HEK293 (cell line): Measurements from ENCODE around the gene PATL2.

Experiments used
- GLIS1 ChIP-seq: fragments of 450-650 bp; formaldehyde crosslinking; IDR thresholded peaks from 2 replicates; pipeline ENCODE4 v1.5.1; 2016; ENCODE audit warnings: missing biosample characterization, missing genetic modification characterization
- HOXD13 ChIP-seq: sonication (generic); formaldehyde crosslinking; IDR thresholded peaks from 2 replicates; pipeline ENCODE4 v1.8.0; 2022; ENCODE audit warnings: missing genetic modification reagents, borderline replicate concordance
- IKZF3 ChIP-seq: fragments of 450-650 bp; IDR thresholded peaks from 2 replicates; pipeline ENCODE4 v1.5.0; 2018; ENCODE audit warnings: missing biosample characterization, mild to moderate bottlenecking, missing genetic modification characterization, moderate library complexity
- KLF7 ChIP-seq: fragments of 450-650 bp; formaldehyde crosslinking; IDR thresholded peaks from 2 replicates; pipeline ENCODE4 v1.5.1; 2016; ENCODE audit warnings: missing biosample characterization, missing genetic modification characterization, borderline replicate concordance
- MEIS1 ChIP-seq: sonication (generic); formaldehyde crosslinking; IDR thresholded peaks from 2 replicates; pipeline ENCODE4 v1.8.1; 2022; ENCODE audit warnings: missing genetic modification reagents, mild to moderate bottlenecking, borderline replicate concordance
- MZF1 ChIP-seq: fragments of 450-650 bp; formaldehyde crosslinking; IDR thresholded peaks from 2 replicates; pipeline ENCODE4 v1.5.1; 2017; ENCODE audit warnings: missing biosample characterization, missing genetic modification characterization, borderline replicate concordance
- OVOL3 ChIP-seq: fragments of 450-650 bp; formaldehyde crosslinking; IDR thresholded peaks from 2 replicates; pipeline ENCODE4 v1.5.1; 2016; ENCODE audit warnings: missing biosample characterization, missing genetic modification characterization
- PBX3 ChIP-seq: sonication (generic); formaldehyde crosslinking; IDR thresholded peaks from 2 replicates; pipeline ENCODE4 v1.8.1; 2022; ENCODE audit warnings: mild to moderate bottlenecking, moderate library complexity, missing genetic modification reagents
- PRDM1 ChIP-seq: fragments of 450-650 bp; formaldehyde crosslinking; IDR thresholded peaks from 2 replicates; pipeline ENCODE4; 2016; ENCODE audit warnings: missing biosample characterization, missing genetic modification characterization
- YY1 ChIP-seq: fragments of 450-650 bp; formaldehyde crosslinking; IDR thresholded peaks from 2 replicates; pipeline ENCODE4 v1.5.1; 2018; ENCODE audit warnings: missing biosample characterization, missing genetic modification characterization
- ZNF140 ChIP-seq: fragments of 450-650 bp; formaldehyde crosslinking; IDR thresholded peaks from 2 replicates; pipeline ENCODE4 v1.5.1; 2016; ENCODE audit warnings: missing biosample characterization, missing genetic modification characterization
- ZNF19 ChIP-seq: fragments of 450-650 bp; formaldehyde crosslinking; IDR thresholded peaks from 2 replicates; pipeline ENCODE4; 2016; ENCODE audit warnings: missing biosample characterization, missing genetic modification characterization, low read depth
- ZNF335 ChIP-seq: fragments of 450-650 bp; formaldehyde crosslinking; conservative IDR thresholded peaks from 2 replicates; pipeline ENCODE4 v1.5.1; 2016; ENCODE audit warnings: missing biosample characterization, missing genetic modification characterization
- ZNF391 ChIP-seq: fragments of 450-650 bp; formaldehyde crosslinking; IDR thresholded peaks from 2 replicates; pipeline ENCODE4 v1.5.1; 2016; ENCODE audit warnings: low read depth, missing biosample characterization, missing genetic modification characterization, borderline replicate concordance
- ZNF394 ChIP-seq: fragments of 450-650 bp; formaldehyde crosslinking; IDR thresholded peaks from 2 replicates; pipeline ENCODE4 v1.5.1; 2016; ENCODE audit warnings: missing biosample characterization, missing genetic modification characterization, mild to moderate bottlenecking, moderate library complexity, borderline replicate concordance
- ZNF433 ChIP-seq: fragments of 450-650 bp; formaldehyde crosslinking; IDR thresholded peaks from 2 replicates; pipeline ENCODE4 v1.5.1; 2016; ENCODE audit warnings: missing biosample characterization, missing genetic modification characterization, low read depth
- ZNF48 ChIP-seq: fragments of 450-650 bp; formaldehyde crosslinking; IDR thresholded peaks from 2 replicates; pipeline ENCODE4 v1.5.1; 2016; ENCODE audit warnings: missing biosample characterization, missing genetic modification characterization
- ZNF510 ChIP-seq: fragments of 450-650 bp; formaldehyde crosslinking; IDR thresholded peaks from 2 replicates; pipeline ENCODE4 v1.5.1; 2018; ENCODE audit warnings: mild to moderate bottlenecking, missing genetic modification characterization, missing biosample characterization; ENCODE audit not compliant: insufficient replicate concordance
- ZNF549 ChIP-seq: fragments of 450-650 bp; IDR thresholded peaks from 2 replicates; pipeline ENCODE4 v1.5.1; 2018; ENCODE audit warnings: missing biosample characterization, missing genetic modification characterization, mild to moderate bottlenecking, inconsistent platforms, moderate library complexity
- ZNF701 ChIP-seq: fragments of 450-650 bp; formaldehyde crosslinking; IDR thresholded peaks from 2 replicates; pipeline ENCODE4 v1.5.1; 2016; ENCODE audit warnings: missing biosample characterization, missing genetic modification characterization
- ZNF704 ChIP-seq: fragments of 450-650 bp; formaldehyde crosslinking; IDR thresholded peaks from 2 replicates; pipeline ENCODE4 v1.5.1; 2016; ENCODE audit warnings: missing biosample characterization, missing genetic modification characterization
- ZNF791 ChIP-seq: fragments of 450-650 bp; formaldehyde crosslinking; IDR thresholded peaks from 2 replicates; pipeline ENCODE4 v1.5.1; 2016; ENCODE audit warnings: missing biosample characterization, missing genetic modification characterization
- ZNF792 ChIP-seq: fragments of 450-650 bp; formaldehyde crosslinking; IDR thresholded peaks from 2 replicates; pipeline ENCODE4 v1.5.1; 2016; ENCODE audit warnings: missing biosample characterization, missing genetic modification characterization
- ZNF843 ChIP-seq: fragments of 450-650 bp; formaldehyde crosslinking; IDR thresholded peaks from 2 replicates; pipeline ENCODE4 v1.5.1; 2016; ENCODE audit warnings: missing biosample characterization, missing genetic modification characterization
- TF ChIP-seq, protein P1 (sequence below): fragments of 450-650 bp; formaldehyde crosslinking; IDR thresholded peaks from 2 replicates; pipeline ENCODE4 v1.5.1; 2016; ENCODE audit warnings: missing biosample characterization, missing genetic modification characterization
- TF ChIP-seq, protein P2 (sequence below): fragments of 450-650 bp; formaldehyde crosslinking; IDR thresholded peaks from 2 replicates; pipeline ENCODE4 v1.5.1; 2016; ENCODE audit warnings: missing biosample characterization, missing genetic modification characterization
- TF ChIP-seq, protein P3 (sequence below): fragments of 450-650 bp; formaldehyde crosslinking; IDR thresholded peaks from 2 replicates; pipeline ENCODE4 v1.5.1; 2016; ENCODE audit warnings: missing biosample characterization, missing genetic modification characterization

The PATL2 gene

DNA sequence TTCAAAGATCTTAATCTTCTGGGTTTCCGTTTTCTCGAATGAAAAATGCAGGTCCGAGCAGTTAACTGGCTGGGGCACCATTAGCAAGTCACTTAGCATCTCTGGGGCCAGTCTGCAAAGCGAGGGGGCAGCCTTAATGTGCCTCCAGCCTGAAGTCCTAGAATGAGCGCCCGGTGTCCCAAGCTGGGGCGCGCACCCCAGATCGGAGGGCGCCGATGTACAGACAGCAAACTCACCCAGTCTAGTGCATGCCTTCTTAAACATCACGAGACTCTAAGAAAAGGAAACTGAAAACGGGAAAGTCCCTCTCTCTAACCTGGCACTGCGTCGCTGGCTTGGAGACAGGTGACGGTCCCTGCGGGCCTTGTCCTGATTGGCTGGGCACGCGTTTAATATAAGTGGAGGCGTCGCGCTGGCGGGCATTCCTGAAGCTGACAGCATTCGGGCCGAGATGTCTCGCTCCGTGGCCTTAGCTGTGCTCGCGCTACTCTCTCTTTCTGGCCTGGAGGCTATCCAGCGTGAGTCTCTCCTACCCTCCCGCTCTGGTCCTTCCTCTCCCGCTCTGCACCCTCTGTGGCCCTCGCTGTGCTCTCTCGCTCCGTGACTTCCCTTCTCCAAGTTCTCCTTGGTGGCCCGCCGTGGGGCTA, at the start of gene PATL2, which contains the start of gene B2M (continued):
- TF ChIP-seq ZNF704 (no peak), ZNF549 (tag by site-specific recombination) (no peak), ZNF19 (tag by site-specific recombination) (no peak), IKZF3 (tag by site-specific recombination) (no peak), PBX3 (CRISPR knock-in tag) (no peak), ZNF140 (tag by site-specific recombination) (no peak), ZNF394 (peak; percentile 86), ZNF335 (tag by site-specific recombination) (peak; percentile 84), HOXD13 (CRISPR knock-in tag) (0 out of 2 replicates have a peak, but pooled peaks have one; percentile 20), ZNF843 (0 out of 2 replicates have a peak, but pooled peaks have one; percentile 20), MZF1 (tag by site-specific recombination) (no peak), PRDM1 (tag by site-specific recombination) (peak; percentile 73), ZNF701 (tag by site-specific recombination) (no peak), ZNF433 (tag by site-specific recombination) (no peak), ZNF792 (no peak), ZNF510 (tag by site-specific recombination) (no peak), YY1 (tag by site-specific recombination) (no peak), KLF7 (tag by site-specific recombination) (no peak), ZNF391 (tag by site-specific recombination) (0 out of 2 replicates have a peak, but pooled peaks have one; percentile 44), ZNF48 (no peak), OVOL3 (tag by site-specific recombination) (no peak), GLIS1 (tag by site-specific recombination) (no peak), MEIS1 (no peak), ZNF791 (tag by site-specific recombination) (no peak)
- TF ChIP-seq, protein P1, sequence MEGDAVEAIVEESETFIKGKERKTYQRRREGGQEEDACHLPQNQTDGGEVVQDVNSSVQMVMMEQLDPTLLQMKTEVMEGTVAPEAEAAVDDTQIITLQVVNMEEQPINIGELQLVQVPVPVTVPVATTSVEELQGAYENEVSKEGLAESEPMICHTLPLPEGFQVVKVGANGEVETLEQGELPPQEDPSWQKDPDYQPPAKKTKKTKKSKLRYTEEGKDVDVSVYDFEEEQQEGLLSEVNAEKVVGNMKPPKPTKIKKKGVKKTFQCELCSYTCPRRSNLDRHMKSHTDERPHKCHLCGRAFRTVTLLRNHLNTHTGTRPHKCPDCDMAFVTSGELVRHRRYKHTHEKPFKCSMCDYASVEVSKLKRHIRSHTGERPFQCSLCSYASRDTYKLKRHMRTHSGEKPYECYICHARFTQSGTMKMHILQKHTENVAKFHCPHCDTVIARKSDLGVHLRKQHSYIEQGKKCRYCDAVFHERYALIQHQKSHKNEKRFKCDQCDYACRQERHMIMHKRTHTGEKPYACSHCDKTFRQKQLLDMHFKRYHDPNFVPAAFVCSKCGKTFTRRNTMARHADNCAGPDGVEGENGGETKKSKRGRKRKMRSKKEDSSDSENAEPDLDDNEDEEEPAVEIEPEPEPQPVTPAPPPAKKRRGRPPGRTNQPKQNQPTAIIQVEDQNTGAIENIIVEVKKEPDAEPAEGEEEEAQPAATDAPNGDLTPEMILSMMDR (tag by site-specific recombination) = no peak; the same call in 1 of the 2 replicates
- TF ChIP-seq, protein P2, sequence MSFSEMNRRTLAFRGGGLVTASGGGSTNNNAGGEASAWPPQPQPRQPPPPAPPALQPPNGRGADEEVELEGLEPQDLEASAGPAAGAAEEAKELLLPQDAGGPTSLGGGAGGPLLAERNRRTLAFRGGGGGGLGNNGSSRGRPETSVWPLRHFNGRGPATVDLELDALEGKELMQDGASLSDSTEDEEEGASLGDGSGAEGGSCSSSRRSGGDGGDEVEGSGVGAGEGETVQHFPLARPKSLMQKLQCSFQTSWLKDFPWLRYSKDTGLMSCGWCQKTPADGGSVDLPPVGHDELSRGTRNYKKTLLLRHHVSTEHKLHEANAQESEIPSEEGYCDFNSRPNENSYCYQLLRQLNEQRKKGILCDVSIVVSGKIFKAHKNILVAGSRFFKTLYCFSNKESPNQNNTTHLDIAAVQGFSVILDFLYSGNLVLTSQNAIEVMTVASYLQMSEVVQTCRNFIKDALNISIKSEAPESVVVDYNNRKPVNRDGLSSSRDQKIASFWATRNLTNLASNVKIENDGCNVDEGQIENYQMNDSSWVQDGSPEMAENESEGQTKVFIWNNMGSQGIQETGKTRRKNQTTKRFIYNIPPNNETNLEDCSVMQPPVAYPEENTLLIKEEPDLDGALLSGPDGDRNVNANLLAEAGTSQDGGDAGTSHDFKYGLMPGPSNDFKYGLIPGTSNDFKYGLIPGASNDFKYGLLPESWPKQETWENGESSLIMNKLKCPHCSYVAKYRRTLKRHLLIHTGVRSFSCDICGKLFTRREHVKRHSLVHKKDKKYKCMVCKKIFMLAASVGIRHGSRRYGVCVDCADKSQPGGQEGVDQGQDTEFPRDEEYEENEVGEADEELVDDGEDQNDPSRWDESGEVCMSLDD (tag by site-specific recombination) = no peak
- TF ChIP-seq, protein P3, sequence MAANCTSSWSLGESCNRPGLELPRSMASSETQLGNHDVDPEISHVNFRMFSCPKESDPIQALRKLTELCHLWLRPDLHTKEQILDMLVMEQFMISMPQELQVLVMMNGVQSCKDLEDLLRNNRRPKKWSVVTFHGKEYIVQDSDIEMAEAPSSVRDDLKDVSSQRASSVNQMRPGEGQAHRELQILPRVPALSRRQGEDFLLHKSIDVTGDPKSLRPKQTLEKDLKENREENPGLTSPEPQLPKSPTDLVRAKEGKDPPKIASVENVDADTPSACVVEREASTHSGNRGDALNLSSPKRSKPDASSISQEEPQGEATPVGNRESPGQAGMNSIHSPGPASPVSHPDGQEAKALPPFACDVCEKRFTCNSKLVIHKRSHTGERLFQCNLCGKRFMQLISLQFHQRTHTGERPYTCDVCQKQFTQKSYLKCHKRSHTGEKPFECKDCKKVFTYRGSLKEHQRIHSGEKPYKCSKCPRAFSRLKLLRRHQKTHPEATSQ (tag by site-specific recombination) = no peak
